Measurements from ENCODE around the gene PERM1.

Gene PERM1

GRCh38 chr1:938711-939489, 43.0 kb downstream of the PERM1 start:
- Histone ChIP-seq H3K9me2 (replicated peaks; ENCODE audit: control insufficient read depth, low read length) (no peaks in the 10 kb centered on the region), H3K4me3 (ENCODE audit: low read length) (no peak overlapping the region), H3K4me2 (ENCODE audit: low read length) (no peak overlapping the region), H4K20me1 (ENCODE audit: control insufficient read depth, insufficient read depth, low read depth, low read length) (peaks cover 9% of the 10 kb centered on the region), H3K27me3 (ENCODE audit: control insufficient read depth, low read length) (peaks cover 49% of the 10 kb centered on the region), H3K27ac (ENCODE audit: low read depth, low read length) (no peak overlapping the region), H3K4me1 (ENCODE audit: control insufficient read depth, low read length) (peaks cover 20% of the 10 kb centered on the region), H3K79me2 (ENCODE audit: control insufficient read depth, low read length) (no peaks in the 10 kb centered on the region), H3K9me3 (ENCODE audit: control insufficient read depth, insufficient read depth, low read length) (no peaks in the 10 kb centered on the region), H3F3A (ENCODE audit: control insufficient read depth, insufficient read depth) (no peaks in the 10 kb centered on the region), H3K36me3 (ENCODE audit: control insufficient read depth, low read length) (no peaks in the 10 kb centered on the region)
- TF ChIP-seq EZH2phosphoT487 (IDR thresholded peaks at IDR 0.05; ENCODE audit: borderline replicate concordance, low read length) (no peak), CTCF (IDR thresholded peaks at IDR 0.05; ENCODE audit: low read depth, low read length, poor library complexity, severe bottlenecking) (no peak)

- H3K36me3 ChIP-seq (ENCODE audit: control insufficient read depth, low read length), result no peaks in the 10 kb centered on the region
- peaks cover 49% of the 10 kb centered on the region for H3K27me3 ChIP-seq (ENCODE audit: control insufficient read depth, low read length)
- no peaks in the 10 kb centered on the region for H3K9me3 ChIP-seq (ENCODE audit: control insufficient read depth, insufficient read depth, low read length)
Observed at GRCh38 chr1:938088-938683, 43.7 kb downstream of the PERM1 start.

GRCh38 chr1:937521-937920, 44.4 kb downstream of the PERM1 start:
- peaks cover 20% of the 10 kb centered on the region for H3K4me1 ChIP-seq (ENCODE audit: control insufficient read depth, low read length)
- no peak overlapping the region for H3K4me3 ChIP-seq (ENCODE audit: low read length)
- no peak overlapping the region for H3K4me2 ChIP-seq (ENCODE audit: low read length)
- peaks cover 6% of the 10 kb centered on the region; the same call in 1 of the 2 replicates for H4K20me1 ChIP-seq (ENCODE audit: control insufficient read depth, insufficient read depth, low read depth, low read length)
- H3K9me3 ChIP-seq (ENCODE audit: control insufficient read depth, insufficient read depth, low read length), result no peaks in the 10 kb centered on the region
- no peak overlapping the region for H3K27ac ChIP-seq (ENCODE audit: low read depth, low read length)
- TF ChIP-seq CTCF (IDR thresholded peaks at IDR 0.05; ENCODE audit: low read depth, low read length, poor library complexity, severe bottlenecking) (no peak), EZH2phosphoT487 (IDR thresholded peaks at IDR 0.05; ENCODE audit: borderline replicate concordance, low read length) (no peak)
- H3K9me2 ChIP-seq (replicated peaks; ENCODE audit: control insufficient read depth, low read length), result no peaks in the 10 kb centered on the region
- H3F3A ChIP-seq (ENCODE audit: control insufficient read depth, insufficient read depth), result no peaks in the 10 kb centered on the region
- H3K27me3 ChIP-seq (ENCODE audit: control insufficient read depth, low read length), result peaks cover 42% of the 10 kb centered on the region
- H3K79me2 ChIP-seq (ENCODE audit: control insufficient read depth, low read length), result no peaks in the 10 kb centered on the region
- no peaks in the 10 kb centered on the region for H3K36me3 ChIP-seq (ENCODE audit: control insufficient read depth, low read length)

More at GRCh38 chr1:938088-938683, 43.7 kb downstream of the PERM1 start:
- Histone ChIP-seq H3K4me3 (ENCODE audit: low read length) (no peak overlapping the region), H3K27ac (ENCODE audit: low read depth, low read length) (no peak overlapping the region), H3K9me2 (replicated peaks; ENCODE audit: control insufficient read depth, low read length) (no peaks in the 10 kb centered on the region), H3K4me1 (ENCODE audit: control insufficient read depth, low read length) (peaks cover 20% of the 10 kb centered on the region), H3K79me2 (ENCODE audit: control insufficient read depth, low read length) (no peaks in the 10 kb centered on the region), H4K20me1 (ENCODE audit: control insufficient read depth, insufficient read depth, low read depth, low read length) (peaks cover 9% of the 10 kb centered on the region), H3F3A (ENCODE audit: control insufficient read depth, insufficient read depth) (no peaks in the 10 kb centered on the region), H3K4me2 (ENCODE audit: low read length) (no peak overlapping the region)
- TF ChIP-seq EZH2phosphoT487 (IDR thresholded peaks at IDR 0.05; ENCODE audit: borderline replicate concordance, low read length), result no peak
- TF ChIP-seq CTCF (IDR thresholded peaks at IDR 0.05; ENCODE audit: low read depth, low read length, poor library complexity, severe bottlenecking), result no peak

Measured in DOHH2 (cell line).